Stimulated activated CD4-positive, alpha-beta T cell treated with anti-CD3 and anti-CD28 coated beads, Interleukin-4, amount 100 ng/mL, for 1 hour (primary cell): ENCODE results near the gene CYSLTR2.

Experiments
- DNase-seq: peaks from one replicate; pipeline ENCODE4 v3.0.0-alpha.2; 2020

The CYSLTR2 gene

GRCh38 chr13:48749699-48750473 lies 96.2 kb downstream of the CYSLTR2 start:
- peak; percentile 65 for DNase-seq

GRCh38 chr13:48750588-48751383 lies 97.1 kb downstream of the CYSLTR2 start:
- DNase-seq = no peak

GRCh38 chr13:48760626-48761025 lies 106.9 kb downstream of the CYSLTR2 start:
- DNase-seq = no peak
